Vagina (tissue), 2 donors: ENCODE results near the gene EDARADD.

Source experiments
- CTCF ChIP-seq, 3 experiments: fragments of 450-650 bp in 2 of 3; fragments of 200-600 bp in 1 of 3; sonication (generic) in 1 of 3; IDR thresholded peaks; one replicate each; pipeline ENCODE4 v1.5.1; 2017 to 2019; ENCODE audit warnings: antibody characterized with exemption in 3 of 3, mild to moderate bottlenecking in 2 of 3, moderate library complexity in 2 of 3
- POLR2A ChIP-seq, 2 donors: fragments of 450-650 bp; IDR thresholded peaks; one replicate each; pipeline ENCODE4 v1.6.1; 2017; ENCODE audit warnings: antibody characterized with exemption in 2 of 2, mild to moderate bottlenecking in 2 of 2, moderate library complexity in 2 of 2

GRCh38 chr1:236495467-236496112, 101.5 kb downstream of the EDARADD start:
- TF ChIP-seq CTCF (IDR thresholded peaks at IDR 0.05) = no peak
- TF ChIP-seq POLR2A (IDR thresholded peaks at IDR 0.05) = no peak
